ENCODE results near the gene ERC2. TPM values are rescaled to one million over a fixed set of nuclear protein-coding genes. Genes with fewer than 3 reads are reported as not detected.
A peak's percentile ranks its signal among the peaks of the same experiment; 100 is the strongest.

Gene ERC2
- total RNA-seq, 1 donor: 0.43 TPM

DNA sequence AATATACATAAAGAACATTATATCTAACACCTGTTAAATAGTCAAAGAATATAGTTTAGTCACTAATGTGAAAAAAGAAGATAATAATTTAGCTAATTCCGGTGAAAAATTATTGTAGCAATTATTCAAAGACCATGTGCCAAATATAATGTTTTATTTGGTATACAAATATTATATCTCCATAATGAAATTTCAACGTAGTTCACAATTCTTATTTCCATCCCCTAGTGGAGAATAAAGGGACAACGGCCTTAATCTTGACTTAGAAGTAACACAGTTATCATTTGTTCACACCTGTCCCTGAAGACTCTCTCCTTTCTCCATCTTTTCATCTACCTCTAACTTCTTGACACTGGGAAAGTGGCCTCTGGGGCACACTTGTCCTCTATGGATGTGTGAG is 213.4 kb downstream of the ERC2 start:
- TF ChIP-seq, protein P1, sequence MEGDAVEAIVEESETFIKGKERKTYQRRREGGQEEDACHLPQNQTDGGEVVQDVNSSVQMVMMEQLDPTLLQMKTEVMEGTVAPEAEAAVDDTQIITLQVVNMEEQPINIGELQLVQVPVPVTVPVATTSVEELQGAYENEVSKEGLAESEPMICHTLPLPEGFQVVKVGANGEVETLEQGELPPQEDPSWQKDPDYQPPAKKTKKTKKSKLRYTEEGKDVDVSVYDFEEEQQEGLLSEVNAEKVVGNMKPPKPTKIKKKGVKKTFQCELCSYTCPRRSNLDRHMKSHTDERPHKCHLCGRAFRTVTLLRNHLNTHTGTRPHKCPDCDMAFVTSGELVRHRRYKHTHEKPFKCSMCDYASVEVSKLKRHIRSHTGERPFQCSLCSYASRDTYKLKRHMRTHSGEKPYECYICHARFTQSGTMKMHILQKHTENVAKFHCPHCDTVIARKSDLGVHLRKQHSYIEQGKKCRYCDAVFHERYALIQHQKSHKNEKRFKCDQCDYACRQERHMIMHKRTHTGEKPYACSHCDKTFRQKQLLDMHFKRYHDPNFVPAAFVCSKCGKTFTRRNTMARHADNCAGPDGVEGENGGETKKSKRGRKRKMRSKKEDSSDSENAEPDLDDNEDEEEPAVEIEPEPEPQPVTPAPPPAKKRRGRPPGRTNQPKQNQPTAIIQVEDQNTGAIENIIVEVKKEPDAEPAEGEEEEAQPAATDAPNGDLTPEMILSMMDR (IDR thresholded peaks at IDR 0.05; ENCODE audit: insufficient read depth, low read depth, low read length): peak; percentile 42
- DNase-seq (ENCODE audit: low read depth): no peak
- H3K4me3 ChIP-seq (ENCODE audit: low read depth, low read length): no peak overlapping the region

DNA sequence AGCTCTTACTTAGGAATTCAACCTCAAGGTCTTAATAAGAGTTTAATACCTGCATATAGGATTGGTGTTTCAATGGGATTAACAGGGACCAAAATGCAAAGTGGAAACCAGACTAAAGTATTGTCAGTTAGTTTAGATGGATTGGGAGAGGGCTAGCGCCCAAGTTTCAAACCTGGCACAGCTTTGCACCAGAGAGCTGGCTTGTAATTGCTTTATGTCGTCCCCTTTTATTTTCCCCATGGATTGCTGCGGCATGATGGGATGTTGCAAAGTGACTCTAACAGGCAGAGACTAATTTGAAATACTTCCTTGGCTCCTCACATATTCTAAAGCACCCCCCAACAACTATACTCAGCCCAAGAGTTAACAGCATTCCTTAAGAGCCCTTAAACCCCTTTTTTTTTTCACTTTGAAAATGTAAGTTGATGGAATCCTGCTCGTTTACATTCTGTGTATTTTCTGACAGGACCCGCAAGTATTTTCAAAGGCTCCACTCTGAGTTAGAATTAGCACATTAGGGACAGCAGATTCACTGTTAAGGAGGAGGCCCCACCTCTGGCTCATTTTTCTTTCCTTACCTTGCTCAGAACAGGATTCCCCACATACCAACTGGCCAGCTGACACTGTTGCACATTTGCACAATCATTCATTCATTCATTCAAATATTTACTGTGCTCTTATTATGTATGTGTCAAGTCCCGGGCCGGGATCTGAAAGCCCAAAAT is 214.2 kb downstream of the ERC2 start:
- no peak overlapping the region for H3K4me3 ChIP-seq (ENCODE audit: low read depth, low read length)
- DNase-seq (ENCODE audit: low read depth): no peak
- TF ChIP-seq, protein P1 (IDR thresholded peaks at IDR 0.05; ENCODE audit: insufficient read depth, low read depth, low read length): no peak

DNA sequence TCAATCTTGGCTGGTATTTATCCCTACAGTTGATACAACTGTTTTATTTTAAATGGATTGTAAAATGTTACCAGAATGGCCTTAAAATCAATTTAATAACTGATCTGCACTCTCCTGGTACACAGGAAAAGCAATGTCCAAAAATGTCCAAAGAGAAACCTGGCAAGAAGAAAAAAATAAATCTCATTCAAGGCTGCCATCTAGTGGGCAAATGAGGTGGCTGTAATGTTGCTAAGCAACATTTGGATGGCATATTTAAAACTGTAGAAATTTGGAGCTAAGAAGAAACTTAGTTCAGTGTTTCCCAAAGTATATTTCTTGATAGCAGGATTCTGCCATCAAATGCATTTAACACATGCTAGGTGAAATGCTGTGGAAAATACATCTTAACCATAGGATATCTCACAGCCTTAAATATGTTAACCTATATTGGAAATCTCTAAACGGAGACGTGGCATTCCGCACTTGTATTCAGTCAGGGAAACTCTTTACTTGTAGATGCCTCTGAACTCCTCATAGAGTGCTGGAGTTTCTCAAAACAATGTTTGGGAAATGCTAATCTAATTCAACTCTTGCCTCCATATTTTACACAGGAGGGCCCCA is 216.8 kb downstream of the ERC2 start:
- TF ChIP-seq, protein P1 (IDR thresholded peaks at IDR 0.05; ENCODE audit: insufficient read depth, low read depth, low read length): peak; percentile 74
- no peak overlapping the region for H3K4me3 ChIP-seq (ENCODE audit: low read depth, low read length)
- peak; percentile 63 for DNase-seq (ENCODE audit: low read depth)

DNA sequence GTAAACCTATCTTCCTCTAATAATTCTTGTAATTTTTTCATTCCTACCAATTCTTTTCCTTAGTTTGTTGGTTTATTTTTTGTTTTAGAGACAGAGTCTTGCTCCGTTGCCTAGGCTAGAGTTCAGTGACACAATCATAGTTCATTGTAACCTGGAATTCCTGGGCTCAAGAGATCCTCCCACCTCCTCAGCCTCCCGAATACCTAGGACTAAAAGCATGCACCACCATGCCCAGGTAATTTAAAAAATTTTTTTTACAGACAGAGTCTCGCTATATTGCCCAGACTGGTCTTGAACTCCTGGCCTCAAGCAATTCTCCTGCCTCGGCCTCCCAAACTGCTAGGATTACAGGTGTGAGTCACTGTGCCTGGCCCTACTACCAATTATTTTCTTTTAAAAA is 220.2 kb downstream of the ERC2 start:
- TF ChIP-seq, protein P1 (IDR thresholded peaks at IDR 0.05; ENCODE audit: insufficient read depth, low read depth, low read length): no peak
- DNase-seq (ENCODE audit: low read depth): no peak
- H3K4me3 ChIP-seq (ENCODE audit: low read depth, low read length): no peak overlapping the region

DNA sequence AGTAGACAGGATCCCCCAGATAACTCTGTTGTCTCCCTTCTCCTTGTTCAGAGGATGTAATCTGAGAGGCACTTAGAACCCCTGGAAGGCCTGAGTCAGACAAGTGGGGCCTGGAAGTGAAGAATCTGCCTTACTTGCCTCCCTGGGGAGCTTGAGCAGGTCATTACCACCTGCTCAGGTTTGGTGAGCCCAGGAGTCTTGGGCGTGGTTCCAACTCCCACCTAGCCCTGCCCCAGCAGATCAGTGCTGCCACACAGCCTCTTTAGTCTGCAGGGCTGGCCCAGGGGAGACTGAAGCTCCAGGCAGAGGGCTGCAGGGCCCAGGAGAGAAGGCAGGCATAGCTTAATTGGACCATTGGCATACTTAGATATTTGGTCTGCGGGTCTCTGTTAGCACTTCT is 230.0 kb downstream of the ERC2 start:
- H3K4me3 ChIP-seq (ENCODE audit: low read depth, low read length): no peak overlapping the region
- DNase-seq (ENCODE audit: low read depth): no peak
- TF ChIP-seq, protein P1 (IDR thresholded peaks at IDR 0.05; ENCODE audit: insufficient read depth, low read depth, low read length): no peak

DNA sequence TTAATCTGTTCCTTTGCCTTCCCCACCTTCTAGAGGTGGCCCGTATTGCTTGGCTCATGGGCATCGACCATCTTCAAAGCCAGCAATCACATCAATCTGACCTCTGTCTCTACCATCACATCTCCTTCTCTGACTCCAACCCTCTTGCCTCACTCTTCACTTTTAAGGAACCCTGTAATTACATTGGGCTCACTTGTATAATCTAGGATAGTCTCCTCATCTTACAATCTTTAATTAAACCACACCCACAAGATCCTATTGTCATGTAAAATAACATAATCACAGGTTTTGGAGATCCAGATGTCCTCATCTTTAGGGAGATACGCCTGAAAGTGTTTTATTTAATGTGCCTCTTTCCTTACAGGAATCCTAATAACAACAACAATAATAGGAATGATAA is 234.5 kb downstream of the ERC2 start:
- no peak overlapping the region for H3K4me3 ChIP-seq (ENCODE audit: low read depth, low read length)
- no peak for DNase-seq (ENCODE audit: low read depth)
- TF ChIP-seq, protein P1 (IDR thresholded peaks at IDR 0.05; ENCODE audit: insufficient read depth, low read depth, low read length): no peak

Measured in fibroblast of villous mesenchyme (primary cell).